ENCODE results near the gene TRIO. TPM values are rescaled to one million over a fixed set of nuclear protein-coding genes. Genes with fewer than 3 reads are reported as not detected.

The TRIO gene
- total and polyA plus RNA-seq, 4 experiments from 2014 or later: 0.09 to 11.5 (median 9.7) TPM; not detected in 1

DNA sequence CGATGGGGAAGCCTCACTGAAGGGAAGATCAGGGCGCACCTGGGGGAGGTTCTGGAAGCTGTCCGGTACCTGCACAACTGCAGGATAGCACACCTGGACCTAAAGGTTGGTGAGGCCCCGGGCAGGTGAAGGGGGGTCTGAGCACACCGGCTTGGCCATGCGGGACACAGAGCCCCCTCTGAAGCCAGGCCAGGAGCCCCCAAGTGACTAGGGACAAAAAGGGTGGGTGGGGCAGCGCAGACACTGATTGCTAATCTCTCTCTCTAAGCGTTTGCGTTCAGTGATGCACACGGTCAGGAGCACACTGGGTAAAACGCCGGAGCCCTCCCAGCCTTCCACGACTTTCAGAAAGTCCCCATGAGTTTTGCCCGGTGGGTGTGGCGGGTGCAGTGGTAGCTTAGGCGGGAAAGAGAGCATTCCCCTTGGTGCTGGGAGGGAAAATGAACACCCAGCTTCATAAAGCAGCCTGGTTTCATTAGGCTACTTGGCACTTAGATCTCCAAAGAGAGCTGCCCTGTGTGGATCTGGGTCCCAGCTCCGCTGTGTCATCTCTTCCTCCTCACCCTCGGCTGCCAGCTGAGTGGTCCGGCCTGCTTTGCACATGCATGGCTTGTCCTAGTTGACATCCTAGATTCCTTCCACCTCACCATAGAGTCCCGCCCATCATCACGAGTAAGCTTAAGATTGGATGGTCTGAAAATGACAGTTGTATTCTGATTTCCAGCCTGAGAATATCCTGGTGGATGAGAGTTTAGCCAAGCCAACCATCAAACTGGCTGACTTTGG lies 364.2 kb downstream of the TRIO start:
- Histone ChIP-seq H3K4me3 (ENCODE audit: low read length in 2 of 2) (no peak overlapping the region), H3K27me3 (ENCODE audit: insufficient read depth, low read length) (no peaks in the 10 kb centered on the region), H3K4me1 (ENCODE audit: insufficient read depth, low read length) (no peaks in the 10 kb centered on the region), H3K9me3 (ENCODE audit: control insufficient read depth in 1 of 2, low read length in 2 of 2) (no peaks in the 10 kb centered on the region), H3K27ac (ENCODE audit: low read depth, low read length) (no peak overlapping the region), H3K36me3 (ENCODE audit: insufficient read depth, low read length) (no peaks in the 10 kb centered on the region)
- ChIA-PET POLR2A (ENCODE audit: partially characterized antibody) (no interaction called here), CTCF (ENCODE audit: partially characterized antibody) (interaction anchor here (1.1 kb wide), 1 partner anchor 141 kb away, joined by 3 read pairs; no protein-coding TSS in a partner anchor)
- no peak for DNase-seq
- Mint-ChIP-seq H3K27ac (no peak overlapping the region), H3K27me3 (no peaks in the 10 kb centered on the region), H3K36me3 (no peaks in the 10 kb centered on the region), H3K4me1 (no peaks in the 10 kb centered on the region), H3K4me3 (no peak overlapping the region), H3K9me3 (no peaks in the 10 kb centered on the region)
- intact Hi-C loops (cut with micrococcal nuclease): no loop called here

DNA sequence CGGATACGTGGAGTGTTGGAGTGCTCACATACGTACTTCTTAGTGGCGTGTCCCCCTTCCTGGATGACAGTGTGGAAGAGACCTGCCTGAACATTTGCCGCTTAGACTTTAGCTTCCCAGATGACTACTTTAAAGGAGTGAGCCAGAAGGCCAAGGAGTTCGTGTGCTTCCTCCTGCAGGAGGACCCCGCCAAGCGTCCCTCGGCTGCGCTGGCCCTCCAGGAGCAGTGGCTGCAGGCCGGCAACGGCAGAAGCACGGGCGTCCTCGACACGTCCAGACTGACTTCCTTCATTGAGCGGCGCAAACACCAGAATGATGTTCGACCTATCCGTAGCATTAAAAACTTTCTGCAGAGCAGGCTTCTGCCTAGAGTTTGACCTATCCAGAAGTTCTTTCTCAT lies 364.9 kb downstream of the TRIO start:
- no peak overlapping the region for H3K27ac Mint-ChIP-seq
- H3K27ac ChIP-seq (ENCODE audit: low read depth, low read length): no peak overlapping the region
- H3K4me3 Mint-ChIP-seq: no peak overlapping the region
- H3K27me3 ChIP-seq (ENCODE audit: insufficient read depth, low read length): no peaks in the 10 kb centered on the region
- intact Hi-C loops (cut with micrococcal nuclease): no loop called here
- H3K4me3 ChIP-seq (ENCODE audit: low read length in 2 of 2): no peak overlapping the region
- H3K9me3 ChIP-seq (ENCODE audit: control insufficient read depth in 1 of 2, low read length in 2 of 2): no peaks in the 10 kb centered on the region
- no peaks in the 10 kb centered on the region for H3K9me3 Mint-ChIP-seq
- H3K4me1 ChIP-seq (ENCODE audit: insufficient read depth, low read length): no peaks in the 10 kb centered on the region
- CTCF ChIA-PET (ENCODE audit: partially characterized antibody): interaction anchor here (1.1 kb wide), 1 partner anchor 141 kb away, joined by 3 read pairs; no protein-coding TSS in a partner anchor
- no peak for DNase-seq
- POLR2A ChIA-PET (ENCODE audit: partially characterized antibody): no interaction called here
- H3K27me3 Mint-ChIP-seq: no peaks in the 10 kb centered on the region
- no peaks in the 10 kb centered on the region for H3K36me3 Mint-ChIP-seq
- no peaks in the 10 kb centered on the region for H3K4me1 Mint-ChIP-seq
- no peaks in the 10 kb centered on the region for H3K36me3 ChIP-seq (ENCODE audit: insufficient read depth, low read length)

DNA sequence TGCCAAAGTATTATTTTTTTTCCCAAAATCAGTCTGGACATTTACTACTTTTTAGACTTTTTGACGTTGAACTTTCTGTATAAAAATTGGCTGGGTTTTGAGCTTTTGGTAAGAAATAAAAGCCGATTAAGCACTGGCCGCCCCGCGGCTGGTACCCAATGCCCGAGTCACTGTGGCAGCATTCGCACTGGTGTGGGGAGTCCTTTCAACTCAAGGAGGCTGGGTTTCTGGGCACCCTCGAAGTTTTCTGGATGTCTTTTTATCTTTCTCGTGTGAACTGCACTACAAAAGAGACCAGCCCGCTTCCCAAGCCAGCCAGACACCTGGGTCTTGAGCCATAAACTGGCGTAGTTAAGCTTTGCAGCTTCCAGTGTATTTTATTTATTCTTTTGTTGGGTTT lies 366.4 kb downstream of the TRIO start:
- Mint-ChIP-seq H3K4me1 (no peaks in the 10 kb centered on the region), H3K9me3 (no peaks in the 10 kb centered on the region), H3K27ac (no peak overlapping the region), H3K27me3 (no peaks in the 10 kb centered on the region), H3K36me3 (no peaks in the 10 kb centered on the region), H3K4me3 (no peak overlapping the region)
- Histone ChIP-seq H3K36me3 (ENCODE audit: insufficient read depth, low read length) (no peaks in the 10 kb centered on the region), H3K9me3 (ENCODE audit: control insufficient read depth in 1 of 2, low read length in 2 of 2) (no peaks in the 10 kb centered on the region), H3K27ac (ENCODE audit: low read depth, low read length) (no peak overlapping the region), H3K27me3 (ENCODE audit: insufficient read depth, low read length) (no peaks in the 10 kb centered on the region), H3K4me3 (ENCODE audit: low read length in 2 of 2) (no peak overlapping the region), H3K4me1 (ENCODE audit: insufficient read depth, low read length) (no peaks in the 10 kb centered on the region)
- DNase-seq: no peak
- ChIA-PET POLR2A (ENCODE audit: partially characterized antibody) (no interaction called here), CTCF (ENCODE audit: partially characterized antibody) (no interaction called here)
- intact Hi-C loops (cut with micrococcal nuclease): no loop called here

DNA sequence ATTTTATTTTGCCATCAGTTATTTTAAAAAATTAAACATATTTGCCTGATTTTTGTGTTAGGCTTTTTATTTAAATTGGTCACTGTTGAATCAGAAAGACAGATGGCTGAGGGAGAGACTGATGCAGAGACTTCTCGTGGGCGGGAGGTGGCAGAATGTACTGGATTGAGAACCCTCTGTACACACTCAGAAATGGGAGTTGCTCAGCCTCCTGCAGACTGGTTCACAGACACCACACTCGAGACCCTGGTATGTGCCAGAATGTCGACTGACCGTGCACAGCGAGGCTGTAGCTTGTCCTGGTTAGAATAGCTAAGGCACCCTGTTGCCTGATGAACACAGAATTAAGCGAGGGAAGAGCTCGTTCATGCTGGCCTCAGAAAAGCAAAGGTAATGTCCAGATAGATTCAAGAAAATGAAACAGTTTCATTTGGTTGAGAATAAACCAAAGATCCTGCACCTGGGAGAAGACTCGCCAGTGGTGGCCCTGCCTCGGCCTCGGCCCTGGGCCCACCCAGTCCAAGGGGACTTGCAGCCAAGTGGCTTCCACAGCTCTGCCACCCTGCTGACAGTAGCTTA lies 367.1 kb downstream of the TRIO start:
- POLR2A ChIA-PET (ENCODE audit: partially characterized antibody): no interaction called here
- Histone ChIP-seq H3K4me1 (ENCODE audit: insufficient read depth, low read length) (no peaks in the 10 kb centered on the region), H3K27me3 (ENCODE audit: insufficient read depth, low read length) (no peaks in the 10 kb centered on the region), H3K36me3 (ENCODE audit: insufficient read depth, low read length) (no peaks in the 10 kb centered on the region), H3K27ac (ENCODE audit: low read depth, low read length) (no peak overlapping the region), H3K9me3 (ENCODE audit: control insufficient read depth in 1 of 2, low read length in 2 of 2) (no peaks in the 10 kb centered on the region), H3K4me3 (ENCODE audit: low read length in 2 of 2) (no peak overlapping the region)
- Mint-ChIP-seq H3K27me3 (no peaks in the 10 kb centered on the region), H3K36me3 (no peaks in the 10 kb centered on the region), H3K4me3 (no peak overlapping the region), H3K27ac (no peak overlapping the region), H3K4me1 (no peaks in the 10 kb centered on the region), H3K9me3 (no peaks in the 10 kb centered on the region)
- intact Hi-C loops (cut with micrococcal nuclease): no loop called here
- CTCF ChIA-PET (ENCODE audit: partially characterized antibody): no interaction called here
- no peak for DNase-seq

DNA sequence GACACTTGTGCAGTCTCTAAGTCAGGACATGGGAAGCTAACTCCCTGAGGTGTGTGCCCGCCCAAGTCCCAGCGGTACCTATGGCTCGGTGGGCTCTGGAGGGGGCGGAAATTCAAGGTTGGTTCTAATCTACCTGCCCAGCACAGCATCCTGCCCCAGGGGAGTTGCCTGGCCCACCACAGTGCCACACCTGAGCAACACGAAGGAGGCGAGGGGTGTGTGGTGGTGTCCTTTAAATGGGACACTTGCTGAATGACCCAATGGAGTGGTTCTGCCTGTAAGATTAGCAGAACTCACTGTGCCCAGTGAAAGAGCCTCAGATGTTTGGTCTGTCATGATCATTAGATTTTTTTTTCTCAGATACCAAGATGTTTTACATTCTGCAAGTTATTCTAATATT lies 367.7 kb downstream of the TRIO start:
- Mint-ChIP-seq H3K36me3 (peaks cover 0 to 2% of the 10 kb centered on the region in 2 donors), H3K9me3 (peaks cover 0 to 6% (median 3%) of the 10 kb centered on the region in 8 donors), H3K4me1 (no peaks in the 10 kb centered on the region)

DNA sequence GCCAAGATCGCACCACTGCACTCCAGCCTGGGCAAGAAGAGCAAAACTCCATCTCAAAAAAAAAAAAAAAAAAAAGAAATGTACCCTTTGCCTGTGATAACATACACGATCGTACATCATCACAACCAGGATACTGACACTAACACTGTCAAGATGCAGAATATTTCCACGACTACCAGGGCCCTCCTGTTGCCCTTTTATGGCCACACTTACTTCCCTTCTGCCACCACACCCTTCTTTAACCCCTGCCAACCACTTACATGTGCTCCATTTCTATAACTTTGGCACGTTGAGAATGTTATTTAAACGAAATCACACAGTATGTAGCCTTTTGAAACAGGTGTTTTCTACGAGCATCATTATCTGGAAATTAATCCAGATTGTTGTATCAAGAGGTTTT lies 369.4 kb downstream of the TRIO start:
- no peaks in the 10 kb centered on the region for H3K27me3 ChIP-seq (ENCODE audit: insufficient read depth, low read length)
- no peak overlapping the region for H3K4me3 ChIP-seq (ENCODE audit: low read length in 2 of 2)
- no peaks in the 10 kb centered on the region for H3K4me1 ChIP-seq (ENCODE audit: insufficient read depth, low read length)
- Mint-ChIP-seq H3K36me3 (peaks cover 0 to 4% of the 10 kb centered on the region in 2 donors), H3K27me3 (peaks cover 0 to 2% of the 10 kb centered on the region in 2 donors), H3K27ac (no peak overlapping the region), H3K4me3 (no peak overlapping the region), H3K9me3 (peaks cover 0 to 12% (median 6%) of the 10 kb centered on the region in 8 donors), H3K4me1 (no peaks in the 10 kb centered on the region)
- no peak overlapping the region for H3K27ac ChIP-seq (ENCODE audit: low read depth, low read length)
- no peak for DNase-seq
- intact Hi-C loops (cut with micrococcal nuclease): no loop called here
- POLR2A ChIA-PET (ENCODE audit: partially characterized antibody): no interaction called here
- CTCF ChIA-PET (ENCODE audit: partially characterized antibody): no interaction called here
- no peaks in the 10 kb centered on the region for H3K9me3 ChIP-seq (ENCODE audit: control insufficient read depth in 1 of 2, low read length in 2 of 2)
- H3K36me3 ChIP-seq (ENCODE audit: insufficient read depth, low read length): no peaks in the 10 kb centered on the region

More for the DNA sequence above, 367.7 kb downstream of the TRIO start:
- Histone ChIP-seq H3K4me1 (ENCODE audit: insufficient read depth, low read length) (no peaks in the 10 kb centered on the region), H3K36me3 (ENCODE audit: insufficient read depth, low read length) (no peaks in the 10 kb centered on the region), H3K4me3 (ENCODE audit: low read length in 2 of 2) (no peak overlapping the region), H3K27ac (ENCODE audit: low read depth, low read length) (no peak overlapping the region), H3K9me3 (ENCODE audit: control insufficient read depth in 1 of 2, low read length in 2 of 2) (no peaks in the 10 kb centered on the region), H3K27me3 (ENCODE audit: insufficient read depth, low read length) (no peaks in the 10 kb centered on the region)
- H3K4me3 Mint-ChIP-seq: no peak overlapping the region
- no peak overlapping the region for H3K27ac Mint-ChIP-seq
- CTCF ChIA-PET (ENCODE audit: partially characterized antibody): no interaction called here
- peaks cover 0 to 2% of the 10 kb centered on the region in 2 donors for H3K27me3 Mint-ChIP-seq
- DNase-seq: no peak
- POLR2A ChIA-PET (ENCODE audit: partially characterized antibody): no interaction called here
- intact Hi-C loops (cut with micrococcal nuclease): no loop called here

DNA sequence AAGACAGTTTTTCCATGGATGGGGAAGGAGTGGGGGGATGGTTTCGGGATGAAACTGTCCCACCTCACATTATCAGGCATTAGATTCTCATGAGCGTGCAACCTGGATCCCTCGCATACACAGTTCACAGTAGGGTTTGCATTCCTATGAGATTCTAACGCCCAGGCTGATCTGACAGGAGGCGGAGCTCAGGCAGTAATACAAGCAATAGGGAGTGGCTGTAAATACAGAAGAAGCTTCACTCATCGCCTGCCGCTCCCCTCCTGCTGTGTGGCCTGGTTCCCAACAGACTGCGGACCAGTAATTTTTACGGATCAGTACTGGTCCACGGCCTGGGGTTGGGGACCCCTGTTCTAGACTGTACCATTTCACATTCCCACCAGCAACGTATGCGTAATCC lies 370.1 kb downstream of the TRIO start:
- no peaks in the 10 kb centered on the region for H3K4me1 ChIP-seq (ENCODE audit: insufficient read depth, low read length)
- Mint-ChIP-seq H3K4me1 (no peaks in the 10 kb centered on the region), H3K36me3 (peaks cover 0 to 4% of the 10 kb centered on the region in 2 donors), H3K27me3 (peaks cover 0 to 2% of the 10 kb centered on the region in 2 donors), H3K27ac (no peak overlapping the region), H3K9me3 (peaks cover 0 to 12% (median 6%) of the 10 kb centered on the region in 8 donors), H3K4me3 (no peak overlapping the region)
- H3K27ac ChIP-seq (ENCODE audit: low read depth, low read length): no peak overlapping the region
- H3K27me3 ChIP-seq (ENCODE audit: insufficient read depth, low read length): no peaks in the 10 kb centered on the region
- intact Hi-C loops (cut with micrococcal nuclease): no loop called here
- H3K4me3 ChIP-seq (ENCODE audit: low read length in 2 of 2): no peak overlapping the region
- DNase-seq: no peak
- CTCF ChIA-PET (ENCODE audit: partially characterized antibody): no interaction called here
- no peaks in the 10 kb centered on the region for H3K36me3 ChIP-seq (ENCODE audit: insufficient read depth, low read length)
- no peaks in the 10 kb centered on the region for H3K9me3 ChIP-seq (ENCODE audit: control insufficient read depth in 1 of 2, low read length in 2 of 2)
- POLR2A ChIA-PET (ENCODE audit: partially characterized antibody): no interaction called here

Data from CD4-positive, alpha-beta memory T cell (primary cell).